ENCODE results near the gene HOXC12. TPM values are rescaled to one million over a fixed set of nuclear protein-coding genes. Genes with fewer than 3 reads are reported as not detected.

The HOXC12 gene, protein sequence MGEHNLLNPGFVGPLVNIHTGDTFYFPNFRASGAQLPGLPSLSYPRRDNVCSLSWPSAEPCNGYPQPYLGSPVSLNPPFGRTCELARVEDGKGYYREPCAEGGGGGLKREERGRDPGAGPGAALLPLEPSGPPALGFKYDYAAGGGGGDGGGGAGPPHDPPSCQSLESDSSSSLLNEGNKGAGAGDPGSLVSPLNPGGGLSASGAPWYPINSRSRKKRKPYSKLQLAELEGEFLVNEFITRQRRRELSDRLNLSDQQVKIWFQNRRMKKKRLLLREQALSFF
- total RNA-seq: not detected in 2 replicates

DNA sequence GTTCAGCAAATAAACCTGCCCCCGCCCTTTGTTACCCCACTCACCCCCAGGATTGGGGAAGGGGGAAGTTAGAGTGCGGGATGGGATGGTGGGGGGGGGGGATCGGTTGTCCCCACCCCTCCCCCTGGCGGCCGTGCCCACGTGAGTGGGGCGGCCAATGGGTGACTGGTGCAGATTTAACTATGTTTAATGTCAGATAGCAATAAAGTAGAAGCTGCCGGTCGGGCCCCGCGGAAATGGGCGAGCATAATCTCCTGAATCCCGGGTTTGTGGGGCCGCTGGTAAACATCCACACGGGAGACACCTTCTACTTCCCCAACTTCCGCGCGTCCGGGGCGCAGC is at the start of gene HOXC12:
Gene HOXC12, plus strand, starts transcription at position 210 of the 342 bp plus-strand sequence. Its CDS starts 27 bp downstream, at position 237.

DNA sequence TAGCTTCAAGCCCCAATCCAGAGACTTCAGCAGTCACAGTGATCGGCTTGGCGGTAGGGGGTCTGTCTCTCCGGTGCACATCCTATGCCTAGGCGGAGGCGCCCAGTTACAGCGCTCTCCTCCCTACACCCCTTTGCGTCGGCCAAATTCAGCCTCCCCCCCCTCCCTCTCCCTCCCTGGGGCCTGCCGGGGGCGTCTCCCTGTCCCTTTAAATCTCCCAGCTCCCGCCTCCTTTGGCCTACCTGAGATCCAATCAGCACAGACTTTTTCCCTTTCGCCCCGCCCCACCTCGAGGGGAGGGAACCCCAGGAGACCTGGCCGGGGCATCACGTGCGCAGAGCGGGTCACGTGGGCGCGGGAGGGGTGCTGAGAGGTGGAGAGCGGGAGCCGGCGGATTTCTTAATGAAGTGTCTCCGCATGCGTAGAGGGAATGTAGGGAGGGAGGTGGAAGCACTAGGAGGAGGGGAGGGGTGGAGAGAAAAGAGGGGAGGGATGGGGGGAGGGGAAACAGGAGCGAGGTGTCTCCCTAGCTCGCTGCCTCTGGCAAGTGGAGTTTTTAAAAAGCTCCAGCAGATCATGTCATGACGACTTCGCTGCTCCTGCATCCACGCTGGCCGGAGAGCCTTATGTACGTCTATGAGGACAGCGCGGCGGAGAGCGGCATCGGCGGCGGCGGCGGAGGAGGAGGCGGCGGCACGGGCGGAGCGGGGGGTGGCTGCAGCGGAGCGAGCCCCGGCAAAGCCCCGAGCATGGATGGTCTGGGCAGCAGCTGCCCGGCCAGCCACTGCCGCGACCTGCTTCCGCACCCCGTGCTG is 16.2 kb upstream of the HOXC12 start, which contains the start of gene HOXC13:
Gene HOXC13, plus strand, starts transcription at position 506 of the 815 bp plus-strand sequence. Its CDS starts 76 bp downstream, at position 582.

DNA sequence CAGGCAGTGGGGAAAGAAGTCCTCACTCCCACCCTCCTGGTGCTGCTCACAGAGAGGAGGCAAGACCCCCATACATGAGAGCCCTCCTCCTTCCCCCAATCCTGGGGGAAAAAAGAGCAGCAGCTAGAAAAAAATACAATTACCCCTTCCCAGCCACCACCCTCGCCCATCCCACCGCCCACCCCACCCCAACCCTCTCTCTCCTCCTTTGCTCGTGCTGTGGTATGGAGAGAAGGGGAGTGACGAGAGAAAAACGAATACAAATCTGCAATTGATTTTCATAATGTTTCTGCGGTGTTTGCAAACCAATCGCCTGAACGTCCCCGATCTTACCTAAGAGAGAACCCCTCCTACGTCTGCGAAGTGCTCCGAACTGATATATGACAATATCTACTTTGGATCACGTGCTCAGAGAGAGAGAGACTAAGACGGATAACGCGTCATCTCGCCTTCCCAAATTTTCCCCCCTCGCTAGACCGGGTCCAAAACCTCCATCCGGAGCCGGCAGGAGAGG is 18.1 kb downstream of the HOXC12 start, which contains the start of gene HOXC11:
Gene HOXC11, plus strand, starts transcription at position 405 of the 514 bp plus-strand sequence. CDS start 116 bp downstream, outside the sequence.

DNA sequence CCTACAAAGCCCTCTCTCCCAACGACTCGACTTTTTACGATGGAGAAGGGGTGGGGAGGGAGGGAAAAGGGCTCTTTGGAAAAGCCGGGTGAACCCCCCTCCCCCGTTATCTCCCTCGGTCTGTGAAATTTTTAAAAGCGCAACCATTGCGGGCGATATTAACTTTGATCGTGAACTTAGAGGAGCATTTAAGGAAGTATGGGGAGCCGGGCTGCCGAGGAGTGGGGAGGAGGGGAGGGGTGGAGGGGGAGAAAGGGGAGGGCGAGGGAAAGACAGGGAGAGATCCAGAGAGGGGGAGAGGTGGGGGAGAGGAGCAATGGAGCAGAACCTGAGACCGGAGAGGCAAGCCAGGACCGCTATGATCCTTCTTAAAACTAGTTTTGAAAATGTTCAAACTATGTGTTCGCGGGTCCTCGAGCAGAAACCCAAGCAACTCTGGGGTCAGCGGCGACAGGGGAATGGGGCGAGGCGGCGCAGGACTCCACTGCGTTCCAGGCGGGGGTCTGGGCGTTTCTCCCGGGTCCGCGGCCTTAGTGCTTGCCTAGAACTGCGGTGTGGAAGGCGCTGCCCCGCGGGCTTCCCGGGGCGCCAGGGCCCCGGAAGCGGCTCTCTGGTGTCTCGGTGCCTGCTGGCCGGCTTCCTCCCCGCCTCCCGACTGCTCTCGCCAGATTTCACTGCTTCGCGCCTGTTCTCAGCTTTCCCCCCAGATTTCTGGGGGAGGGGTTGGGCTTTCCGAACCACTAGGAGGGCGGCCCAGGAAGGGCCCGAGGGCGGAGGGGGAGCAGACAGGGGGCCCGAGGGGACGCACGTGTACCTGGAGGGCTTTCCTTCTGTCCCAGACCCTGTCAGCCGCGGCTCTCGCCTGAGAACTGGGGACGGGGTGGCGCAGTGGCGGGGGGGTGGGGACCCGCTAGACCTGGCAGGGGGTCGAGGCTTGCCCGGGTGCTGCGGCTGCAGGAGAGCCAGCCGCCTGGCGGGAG is 19.7 kb downstream of the HOXC12 start, which contains the start of gene HOTAIR:
Gene HOTAIR, minus strand, starts transcription at position 871 of the 980 bp plus-strand sequence.

DNA sequence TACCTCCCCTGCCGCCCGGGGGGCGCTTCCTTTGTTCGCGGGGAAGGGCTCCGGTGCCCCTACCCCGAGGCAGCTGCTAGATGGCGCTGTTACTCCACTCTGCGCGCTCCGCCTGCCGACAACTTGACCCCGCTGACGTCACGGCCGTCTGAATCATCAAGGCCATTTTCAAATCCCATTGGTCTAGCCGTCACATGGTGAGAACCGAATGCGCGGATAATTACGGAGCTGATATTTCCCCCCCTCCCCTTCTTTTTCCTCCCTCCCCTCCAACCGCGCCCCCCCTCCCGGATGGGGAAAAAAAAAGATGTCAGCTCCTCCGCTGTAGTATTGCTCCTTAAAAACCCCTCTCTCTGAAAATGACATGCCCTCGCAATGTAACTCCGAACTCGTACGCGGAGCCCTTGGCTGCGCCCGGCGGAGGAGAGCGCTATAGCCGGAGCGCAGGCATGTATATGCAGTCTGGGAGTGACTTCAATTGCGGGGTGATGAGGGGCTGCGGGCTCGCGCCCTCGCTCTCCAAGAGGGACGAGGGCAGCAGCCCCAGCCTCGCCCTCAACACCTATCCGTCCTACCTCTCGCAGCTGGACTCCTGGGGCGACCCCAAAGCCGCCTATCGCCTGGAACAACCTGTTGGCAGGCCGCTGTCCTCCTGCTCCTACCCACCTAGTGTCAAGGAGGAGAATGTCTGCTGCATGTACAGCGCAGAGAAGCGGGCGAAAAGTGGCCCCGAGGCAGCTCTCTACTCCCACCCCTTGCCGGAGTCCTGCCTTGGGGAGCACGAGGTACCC is 30.4 kb downstream of the HOXC12 start, which contains the start of gene HOXC10:
Gene HOXC10, plus strand, starts transcription at position 246 of the 791 bp plus-strand sequence. Its CDS starts 114 bp downstream, at position 360.

DNA sequence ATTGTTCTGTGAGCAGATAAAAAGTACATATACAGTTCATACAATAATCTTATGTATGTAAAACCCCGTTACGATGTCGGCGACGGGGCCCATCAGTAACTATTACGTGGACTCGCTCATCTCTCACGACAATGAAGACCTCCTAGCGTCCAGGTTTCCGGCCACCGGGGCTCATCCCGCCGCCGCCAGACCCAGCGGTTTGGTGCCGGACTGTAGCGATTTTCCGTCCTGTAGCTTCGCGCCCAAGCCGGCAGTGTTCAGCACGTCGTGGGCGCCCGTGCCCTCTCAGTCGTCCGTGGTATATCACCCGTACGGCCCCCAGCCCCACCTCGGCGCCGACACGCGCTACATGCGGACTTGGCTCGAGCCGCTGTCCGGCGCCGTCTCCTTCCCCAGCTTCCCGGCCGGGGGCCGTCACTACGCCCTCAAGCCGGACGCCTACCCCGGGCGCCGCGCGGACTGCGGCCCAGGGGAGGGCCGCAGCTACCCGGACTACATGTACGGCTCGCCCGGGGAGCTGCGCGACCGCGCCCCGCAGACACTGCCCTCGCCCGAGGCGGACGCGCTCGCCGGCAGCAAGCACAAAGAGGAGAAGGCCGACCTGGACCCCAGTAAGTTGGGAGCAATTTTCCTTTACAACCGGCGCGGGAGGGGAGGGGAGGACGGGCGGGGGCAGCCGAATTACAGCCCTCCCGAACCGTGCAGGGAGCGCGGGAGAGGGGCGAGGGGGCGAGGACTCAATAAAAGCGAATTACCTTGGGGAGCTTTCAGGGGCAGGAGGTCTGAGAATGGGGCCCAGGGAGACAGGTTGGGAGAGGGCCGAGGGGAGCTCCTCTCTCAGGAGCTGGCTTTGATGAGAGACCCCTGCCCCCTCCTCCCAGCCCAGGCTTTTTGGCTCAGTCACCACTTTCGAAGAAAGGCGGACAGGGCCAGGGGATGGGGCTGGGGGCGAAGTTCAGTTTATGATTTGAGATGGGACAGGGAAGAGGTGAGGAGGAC is 45.7 kb downstream of the HOXC12 start, which contains the start of gene HOXC9:
Gene HOXC9, plus strand, starts transcription at position 46 of the 999 bp plus-strand sequence. Its CDS starts 28 bp downstream, at position 74.

Small RNA genes lying within 50 kb of the gene (small RNA-seq; reads per million reads assigned to genes)
- gene AC012531.3 (not detected), gene AC012531.4 (not detected), gene MIR196A2 (not detected), gene RF01905 (not detected), gene RF01906 (not detected)

Other genes with a start within 250 kb of the HOXC12 start
- gene CALCOCO1, start 227.5 kb upstream of the HOXC12 start, total RNA-seq: 55.4 and 88.5 TPM in 2 replicates
- not detected in 2 replicates for gene CISTR, start 202.9 kb upstream of the HOXC12 start, total RNA-seq
- not detected in 2 replicates for gene HOXC13, start 16.1 kb upstream of the HOXC12 start, total RNA-seq
- gene HOXC11, start 18.2 kb downstream of the HOXC12 start, total RNA-seq: under 0.01 TPM in 1 of 2 replicates, not detected in the other
- gene HOTAIR, start 20.1 kb downstream of the HOXC12 start, total RNA-seq: under 0.01 TPM in 1 of 2 replicates, not detected in the other
- not detected in 2 replicates for gene HOXC10, start 30.2 kb downstream of the HOXC12 start, total RNA-seq
- under 0.01 and 0.19 TPM in 2 replicates for gene HOXC9, start 45.3 kb downstream of the HOXC12 start, total RNA-seq
- 0.10 TPM in 1 of 2 replicates, not detected in the other for gene HOXC8, start 54.1 kb downstream of the HOXC12 start, total RNA-seq
- not detected in 2 replicates for gene HOXC6, start 73.5 kb downstream of the HOXC12 start, total RNA-seq
- gene HOXC5, start 78.1 kb downstream of the HOXC12 start, total RNA-seq: not detected in 2 replicates
- gene HOXC4, start 98.9 kb downstream of the HOXC12 start, total RNA-seq: not detected in 2 replicates
- gene SMUG1, start 234.1 kb downstream of the HOXC12 start, total RNA-seq: 12.8 and 24.2 TPM in 2 replicates